Stimulated activated CD8-positive, alpha-beta memory T cell treated with anti-CD3 and anti-CD28 coated beads, Interleukin-12 subunit alpha, Interleukin-12 subunit beta, amount 100 ng/mL, for 24 hours (primary cell): Measurements from ENCODE around the gene CADPS.

Source experiments
- DNase-seq: peaks from one replicate; pipeline ENCODE4 v3.0.0-alpha.2; 2020; ENCODE audit errors: extremely low read depth

CADPS gene

GRCh38 chr3:62749657-62750056, 125.6 kb downstream of the CADPS start:
- DNase-seq = no peak

- no peak for DNase-seq
These were observed 126.1 kb downstream of the CADPS start for GRCh38 chr3:62749130-62749529.

DNA sequence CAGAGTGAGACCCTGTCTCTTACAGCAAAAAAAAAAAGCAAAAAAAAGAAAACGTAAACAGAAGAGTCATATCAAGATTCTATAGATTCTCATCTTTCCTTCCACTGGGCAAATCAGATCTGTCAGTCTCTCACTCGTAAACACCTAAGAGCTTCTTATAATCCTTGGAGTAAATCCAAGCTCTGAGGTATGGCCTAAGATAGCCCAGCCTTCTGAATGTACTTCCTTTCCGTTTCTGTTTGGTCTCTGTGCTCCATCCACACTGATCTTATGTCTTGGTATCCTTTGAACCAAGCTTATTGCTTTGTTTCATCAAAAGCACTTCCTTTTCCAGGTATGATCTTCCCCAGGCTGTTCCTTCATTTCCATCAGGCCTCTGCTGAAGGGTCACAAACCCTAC, 137.8 kb downstream of the CADPS start:
- no peak for DNase-seq

- DNase-seq = no peak
These were observed 139.7 kb downstream of the CADPS start for GRCh38 chr3:62735510-62735909.

DNA sequence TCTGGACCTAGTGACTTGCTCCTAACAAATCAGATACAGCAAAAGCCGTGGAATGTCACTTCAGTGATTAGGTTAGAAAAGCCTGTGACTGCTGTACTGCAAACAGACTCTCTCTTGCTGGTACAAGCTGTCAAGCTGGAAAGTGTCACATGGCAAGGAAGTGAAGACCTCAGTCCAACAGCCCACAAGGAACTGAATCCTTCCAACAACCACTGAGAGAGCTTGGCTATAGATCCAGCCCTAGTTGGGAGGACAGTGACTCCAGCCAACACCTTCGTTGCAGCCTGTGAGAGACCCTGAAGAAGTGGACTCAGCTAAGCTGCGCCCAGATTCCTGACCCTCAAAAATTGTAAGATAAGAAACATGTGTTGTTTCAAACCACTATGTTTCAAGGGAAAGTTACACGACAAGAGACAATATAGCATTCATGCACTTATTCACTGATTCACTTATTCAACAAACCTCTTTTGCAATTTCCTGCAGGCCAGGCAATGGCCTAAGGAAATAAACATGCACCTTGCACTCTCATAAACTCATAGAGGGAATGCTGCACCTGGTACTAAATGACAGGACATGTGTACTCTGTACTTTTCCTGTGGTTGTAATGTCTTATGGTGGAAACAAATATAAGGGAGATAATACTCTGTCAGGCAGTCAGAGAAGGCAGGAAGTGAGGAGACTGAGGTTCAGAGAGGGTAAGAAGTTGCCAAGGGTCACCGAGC, 142.9 kb downstream of the CADPS start:
- no peak for DNase-seq

- DNase-seq = no peak
These were observed 147.2 kb downstream of the CADPS start for GRCh38 chr3:62727981-62728380.

DNA sequence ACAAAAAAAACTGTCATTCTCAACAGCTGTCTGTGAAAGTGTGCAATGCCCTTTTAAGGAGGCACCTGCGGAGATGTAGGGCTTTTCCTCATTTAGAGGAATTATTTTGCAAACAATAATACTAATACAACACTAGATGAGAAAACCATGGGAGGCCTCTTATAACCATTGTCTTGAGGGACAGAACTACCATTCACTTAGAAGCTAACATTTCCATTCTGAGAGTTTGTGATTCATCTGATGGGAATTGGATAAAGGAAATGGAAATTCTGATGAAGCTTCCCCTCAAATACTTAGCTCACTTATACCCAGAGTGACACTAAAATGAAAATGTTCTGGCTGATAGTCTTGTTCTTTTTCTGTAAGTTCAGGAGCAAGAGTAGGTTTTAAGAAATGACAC, 147.7 kb downstream of the CADPS start:
- no peak for DNase-seq

- DNase-seq = no peak
These were observed 150.7 kb downstream of the CADPS start for GRCh38 chr3:62724503-62724902.

- DNase-seq = no peak
These were observed 151.3 kb downstream of the CADPS start for GRCh38 chr3:62723914-62724217.

GRCh38 chr3:62723166-62723913, 151.9 kb downstream of the CADPS start:
- DNase-seq = no peak

DNA sequence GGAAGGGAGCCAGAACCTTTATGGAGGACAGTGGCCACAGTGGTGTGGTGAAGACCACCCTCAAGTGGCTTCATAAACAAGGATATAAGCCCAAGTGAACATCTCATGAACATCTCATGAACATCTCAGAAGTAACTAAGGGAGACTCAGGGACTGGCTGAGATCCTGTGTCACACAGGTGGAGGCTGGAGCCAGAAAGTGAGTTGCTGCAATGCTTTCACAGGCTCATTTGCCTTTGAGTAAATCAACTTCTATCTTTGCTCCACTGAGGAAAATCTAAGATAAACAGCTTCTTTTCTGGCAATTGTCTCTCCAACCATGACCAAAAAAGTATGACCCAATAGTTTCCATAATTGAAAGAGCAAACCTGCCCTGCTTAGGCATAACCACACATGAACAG, 152.9 kb downstream of the CADPS start:
- no peak for DNase-seq

DNA sequence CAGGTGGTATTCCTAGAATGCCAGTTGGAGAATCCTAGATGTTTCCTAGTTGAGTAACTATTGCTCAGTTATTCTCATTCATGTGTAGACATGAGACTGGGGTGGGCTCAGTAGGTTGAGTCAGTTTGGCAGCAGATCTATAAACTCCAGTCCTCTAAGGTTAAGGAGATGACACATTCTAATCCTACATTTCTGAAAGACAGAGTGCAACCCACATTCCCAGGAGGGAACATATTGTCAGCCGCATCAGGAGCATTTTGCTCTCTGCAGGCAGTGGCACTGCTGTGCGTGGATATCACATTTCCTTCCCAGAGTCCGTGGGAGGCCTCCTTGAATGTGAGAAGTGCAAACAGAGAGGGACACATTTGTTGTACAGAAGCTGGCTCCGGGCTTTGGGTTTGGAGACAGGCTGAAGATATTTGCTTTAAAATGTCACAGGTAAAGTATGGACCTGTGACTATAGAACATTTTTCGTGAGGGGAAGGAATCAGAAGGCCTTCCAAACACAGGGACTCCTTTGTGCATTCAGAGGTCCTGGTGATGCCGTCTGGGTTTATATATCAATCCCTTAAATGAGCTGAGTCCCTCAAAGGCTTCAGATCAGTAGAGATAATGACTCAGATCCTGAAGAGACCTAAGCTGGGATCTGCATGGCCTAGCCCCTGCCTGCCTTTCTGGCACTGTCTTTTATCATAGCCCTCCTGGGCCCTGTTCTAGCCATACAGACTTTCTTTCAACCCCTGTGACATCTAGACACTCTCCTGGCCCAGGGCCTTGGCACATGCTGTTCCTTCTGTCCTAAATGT, 156.5 kb downstream of the CADPS start:
- DNase-seq = no peak

GRCh38 chr3:62718011-62718410, 157.2 kb downstream of the CADPS start:
- DNase-seq = no peak

GRCh38 chr3:62712746-62713145, 162.5 kb downstream of the CADPS start:
- DNase-seq = no peak

GRCh38 chr3:62710751-62711150, 164.5 kb downstream of the CADPS start:
- DNase-seq = no peak

DNA sequence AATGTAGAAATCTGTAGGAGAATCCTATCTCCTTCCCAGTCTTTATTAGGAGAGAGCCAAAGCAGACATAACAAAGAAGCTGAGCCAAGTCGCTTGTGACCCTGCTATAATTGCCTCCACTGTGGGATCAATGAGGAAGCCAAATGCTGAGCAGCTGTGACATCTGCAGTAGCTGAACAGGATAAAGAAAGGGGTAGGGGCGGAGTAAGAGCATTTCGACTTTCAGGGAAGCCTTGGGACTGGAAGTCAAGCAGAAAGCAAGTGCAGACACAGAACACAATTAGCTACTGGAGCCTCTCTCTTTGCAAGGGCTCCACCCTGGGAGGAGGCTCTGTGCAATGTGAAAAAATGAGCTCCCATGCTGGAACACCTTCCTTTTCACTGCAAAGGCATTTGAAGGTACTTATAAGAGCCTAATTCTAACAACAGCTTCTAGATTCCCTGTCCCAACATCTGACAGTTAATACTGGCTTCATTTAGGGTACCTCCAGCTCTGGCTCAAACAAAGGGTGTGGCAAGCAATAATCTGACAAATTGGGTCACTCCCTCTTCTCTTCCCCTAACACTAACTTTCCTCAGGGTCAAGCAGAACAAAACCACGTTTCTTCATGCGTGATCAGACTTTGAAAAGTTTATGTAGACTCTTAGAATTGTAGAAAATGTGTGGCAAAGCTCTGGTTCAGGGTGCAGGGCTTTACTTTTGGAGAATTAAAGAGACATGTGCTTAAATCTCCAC, 166.4 kb downstream of the CADPS start:
- DNase-seq = no peak

DNA sequence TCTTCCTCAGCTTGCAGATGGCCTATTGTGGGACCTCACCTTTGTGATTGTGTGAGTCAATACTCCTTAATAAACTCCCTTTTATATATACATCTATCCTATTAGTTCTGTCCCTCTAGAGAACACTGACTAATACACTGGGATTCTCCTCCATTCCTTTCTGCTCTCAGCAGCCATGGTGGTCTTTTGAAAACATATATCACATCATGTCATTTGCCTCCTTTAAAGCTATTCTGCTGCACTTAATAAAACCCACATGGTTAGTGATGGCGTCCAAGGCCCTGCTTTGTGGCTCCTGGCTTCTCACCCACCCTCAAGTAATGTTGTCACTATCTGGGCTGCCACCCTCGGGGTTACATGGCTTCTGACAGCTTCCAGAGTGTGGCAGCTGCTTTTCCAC, 169.5 kb downstream of the CADPS start:
- DNase-seq = no peak

- DNase-seq = no peak
These were observed 171.6 kb downstream of the CADPS start for GRCh38 chr3:62703451-62704167.

DNA sequence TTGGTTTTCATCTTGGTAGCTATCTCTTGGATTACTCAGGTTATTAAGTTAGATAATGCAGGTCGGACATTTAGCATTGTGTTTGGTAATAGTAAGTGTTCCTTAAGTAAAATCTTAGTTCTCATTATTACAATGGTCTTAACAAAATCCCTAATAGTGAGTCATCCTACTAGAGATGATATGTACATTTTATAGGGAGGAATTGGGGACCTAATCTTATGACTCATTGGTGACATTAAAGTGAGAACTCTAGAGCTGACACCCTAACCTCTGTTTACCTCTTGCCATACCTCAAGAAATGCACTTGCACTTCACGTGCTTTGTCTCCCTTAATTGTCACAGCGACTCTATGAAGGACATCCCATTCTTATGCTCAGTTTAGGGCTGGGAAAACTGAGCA, 174.9 kb downstream of the CADPS start:
- no peak for DNase-seq

DNA sequence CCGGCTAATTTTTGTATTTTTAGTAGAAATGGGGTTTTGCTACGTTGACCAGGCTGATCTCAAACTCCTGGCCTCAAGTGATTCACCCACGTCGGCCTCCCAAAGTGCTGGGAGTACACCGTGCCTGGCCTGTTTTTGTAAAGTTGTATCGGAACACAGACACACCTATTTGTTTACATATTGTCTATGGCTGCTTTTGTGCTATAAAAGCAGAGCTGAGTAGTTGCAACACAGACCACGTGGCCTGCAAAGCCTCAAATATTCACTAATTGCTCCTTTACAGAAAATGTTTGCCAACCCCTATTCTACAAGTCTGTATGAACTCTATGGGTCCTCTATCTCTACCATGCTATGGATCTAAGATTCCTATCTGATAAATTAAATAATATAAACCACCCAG, 175.5 kb downstream of the CADPS start:
- no peak for DNase-seq

DNA sequence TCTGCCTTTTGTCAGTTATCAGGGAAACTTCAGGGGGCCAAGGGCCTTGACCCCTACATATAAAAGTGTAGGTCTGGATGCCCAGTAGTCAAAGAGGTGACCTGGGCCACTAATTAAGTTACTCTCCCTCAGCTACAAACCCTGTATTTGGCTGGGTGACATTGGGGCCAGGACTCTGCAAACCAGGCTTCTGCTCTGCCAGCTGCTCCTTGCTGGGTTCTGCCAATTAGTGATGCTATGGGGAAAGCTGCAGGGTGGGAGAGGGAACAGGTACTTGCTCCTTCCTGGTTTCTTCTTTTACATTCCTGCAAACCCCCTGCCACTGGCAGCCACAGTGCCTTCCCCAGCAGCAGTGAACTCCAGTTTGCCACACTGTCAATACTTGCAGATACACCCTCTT, 179.2 kb downstream of the CADPS start:
- no peak for DNase-seq

DNA sequence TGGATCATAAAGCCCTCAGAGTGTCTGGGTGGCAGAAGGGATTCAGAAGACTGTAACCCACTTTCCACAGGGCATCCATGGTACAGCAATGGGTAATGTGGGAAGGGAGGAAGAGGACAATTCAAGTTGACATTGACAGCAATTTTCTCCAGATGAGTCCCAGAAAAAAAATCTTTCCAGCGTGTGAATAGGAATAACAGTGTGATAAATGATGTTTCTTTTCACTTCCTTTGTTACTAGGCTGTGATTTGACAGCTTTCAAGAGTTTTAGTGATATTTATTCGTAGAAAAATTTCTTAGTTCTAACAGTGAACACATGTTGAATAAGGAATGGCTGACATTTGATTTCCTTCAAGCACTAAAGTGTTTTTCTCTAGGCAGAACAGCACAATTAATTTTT, 186.4 kb downstream of the CADPS start:
- DNase-seq = no peak
